Measurements from ENCODE around the gene BSPRY.
"Not testable (repeated sequence)": the region's sequence is repeated elsewhere in the genome, so short reads cannot be mapped to it uniquely, and the experiment has no call there.

- TF ChIP-seq, protein P1, sequence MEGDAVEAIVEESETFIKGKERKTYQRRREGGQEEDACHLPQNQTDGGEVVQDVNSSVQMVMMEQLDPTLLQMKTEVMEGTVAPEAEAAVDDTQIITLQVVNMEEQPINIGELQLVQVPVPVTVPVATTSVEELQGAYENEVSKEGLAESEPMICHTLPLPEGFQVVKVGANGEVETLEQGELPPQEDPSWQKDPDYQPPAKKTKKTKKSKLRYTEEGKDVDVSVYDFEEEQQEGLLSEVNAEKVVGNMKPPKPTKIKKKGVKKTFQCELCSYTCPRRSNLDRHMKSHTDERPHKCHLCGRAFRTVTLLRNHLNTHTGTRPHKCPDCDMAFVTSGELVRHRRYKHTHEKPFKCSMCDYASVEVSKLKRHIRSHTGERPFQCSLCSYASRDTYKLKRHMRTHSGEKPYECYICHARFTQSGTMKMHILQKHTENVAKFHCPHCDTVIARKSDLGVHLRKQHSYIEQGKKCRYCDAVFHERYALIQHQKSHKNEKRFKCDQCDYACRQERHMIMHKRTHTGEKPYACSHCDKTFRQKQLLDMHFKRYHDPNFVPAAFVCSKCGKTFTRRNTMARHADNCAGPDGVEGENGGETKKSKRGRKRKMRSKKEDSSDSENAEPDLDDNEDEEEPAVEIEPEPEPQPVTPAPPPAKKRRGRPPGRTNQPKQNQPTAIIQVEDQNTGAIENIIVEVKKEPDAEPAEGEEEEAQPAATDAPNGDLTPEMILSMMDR (IDR thresholded peaks at IDR 0.05; ENCODE audit: insufficient read depth, low read length) = not testable (repeated sequence)
- TF ChIP-seq SPI1 (IDR thresholded peaks at IDR 0.05; ENCODE audit: borderline replicate concordance, low read depth) = not testable (repeated sequence)
Observed at GRCh38 chr9:113406353-113406752, 57.0 kb downstream of the BSPRY start.

Measured in HL-60 (cell line).